SH-SY5Y (cell line): ENCODE measurements around the gene ZNF567.

Experiments
- GATA2 ChIP-seq: IDR thresholded peaks from 2 replicates; pipeline ENCODE4 v1.6.1; 2011; ENCODE audit warnings: mild to moderate bottlenecking, low read depth, low read length
- GATA3 ChIP-seq: IDR thresholded peaks from 2 replicates; pipeline ENCODE4 v1.6.1; 2011; ENCODE audit warnings: low read depth, mild to moderate bottlenecking, low read length, moderate library complexity

DNA sequence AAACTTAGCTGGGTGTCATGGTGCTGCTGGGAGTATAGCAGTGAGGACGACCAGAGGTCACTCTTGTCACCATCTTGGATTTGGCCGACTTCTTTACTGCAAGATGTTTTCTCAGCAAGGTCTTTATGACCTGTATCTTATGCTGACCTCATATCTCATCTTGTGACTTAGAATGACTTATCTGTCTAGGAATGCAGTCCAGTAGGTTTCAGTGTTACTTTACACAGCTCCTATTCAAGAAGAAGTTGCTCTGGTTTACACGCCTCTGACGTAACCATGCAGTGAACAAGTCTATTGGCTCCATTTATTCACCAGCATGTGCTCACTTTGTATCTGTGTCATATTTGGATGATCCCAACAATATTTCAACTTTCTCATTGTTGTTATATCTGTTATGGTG is 58.5 kb downstream of the ZNF567 start:
- TF ChIP-seq GATA2, result no peak
- no peak for TF ChIP-seq GATA3
